ENCODE measurements around the gene C10orf90.

- TF ChIP-seq NFIC (IDR thresholded peaks at IDR 0.05) = no peak
- no peak for TF ChIP-seq TAF1 (IDR thresholded peaks at IDR 0.05; ENCODE audit: low read depth)
- TF ChIP-seq REST (IDR thresholded peaks at IDR 0.05; ENCODE audit: low read depth) = no peak
- no peak for TF ChIP-seq EP300 (IDR thresholded peaks at IDR 0.05; ENCODE audit: borderline replicate concordance)
- no peak for TF ChIP-seq RAD21 (IDR thresholded peaks at IDR 0.05; ENCODE audit: low read depth)
- no peak for TF ChIP-seq CREB1 (IDR thresholded peaks at IDR 0.05; ENCODE audit: low read depth)
- TF ChIP-seq TEAD4 (IDR thresholded peaks at IDR 0.05) = no peak
- no peak for TF ChIP-seq CEBPB (IDR thresholded peaks at IDR 0.05)
- TF ChIP-seq ZBTB7A (IDR thresholded peaks at IDR 0.05; ENCODE audit: low read depth) = no peak
These were observed 294.5 kb downstream of the C10orf90 start for GRCh38 chr10:126375926-126376554.

Data from Ishikawa (cell line).